ENCODE data around the gene HNF1B.
A peak's percentile ranks its signal among the peaks of the same experiment; 100 is the strongest.
"Not testable (repeated sequence)": the region's sequence is repeated elsewhere in the genome, so short reads cannot be mapped to it uniquely, and the experiment has no call there.

Gene HNF1B

GRCh38 chr17:37698911-37699255 is 46.0 kb downstream of the HNF1B start:
- DNase-seq, result no peak

- DNase-seq, result no peak
Measured at GRCh38 chr17:37698132-37698910, 46.5 kb downstream of the HNF1B start.

- DNase-seq, result no peak
Measured at GRCh38 chr17:37697381-37697780, 47.5 kb downstream of the HNF1B start.

GRCh38 chr17:37696366-37696765 is 48.5 kb downstream of the HNF1B start:
- no peak for DNase-seq

GRCh38 chr17:37695726-37696125 is 49.1 kb downstream of the HNF1B start:
- no peak for DNase-seq

- DNase-seq, result no peak
Measured at GRCh38 chr17:37694734-37695133, 50.1 kb downstream of the HNF1B start.

GRCh38 chr17:37693328-37693727 is 51.5 kb downstream of the HNF1B start:
- no peak for DNase-seq

GRCh38 chr17:37691807-37692206 is 53.1 kb downstream of the HNF1B start:
- DNase-seq, result peak; percentile 42

GRCh38 chr17:37689317-37689716 is 55.5 kb downstream of the HNF1B start:
- DNase-seq, result no peak

GRCh38 chr17:37683454-37683984 is 61.3 kb downstream of the HNF1B start:
- no peak for DNase-seq

- DNase-seq, result no peak
Measured at GRCh38 chr17:37682007-37682406, 62.9 kb downstream of the HNF1B start.

- DNase-seq, result not testable (repeated sequence)
Measured at GRCh38 chr17:37679995-37680394, 64.9 kb downstream of the HNF1B start.

- no peak for DNase-seq
Measured at GRCh38 chr17:37678036-37678435, 66.8 kb downstream of the HNF1B start.

GRCh38 chr17:37677021-37677420 is 67.8 kb downstream of the HNF1B start:
- no peak for DNase-seq

- no peak for DNase-seq
Measured at GRCh38 chr17:37676115-37676925, 68.5 kb downstream of the HNF1B start.

GRCh38 chr17:37674511-37674910 is 70.3 kb downstream of the HNF1B start:
- no peak for DNase-seq

GRCh38 chr17:37673386-37673785 is 71.5 kb downstream of the HNF1B start:
- DNase-seq, result no peak

- DNase-seq, result no peak
Measured at GRCh38 chr17:37672548-37673078, 72.2 kb downstream of the HNF1B start.

GRCh38 chr17:37671824-37672547 is 72.9 kb downstream of the HNF1B start:
- DNase-seq, result no peak

- no peak for DNase-seq
Measured at GRCh38 chr17:37671028-37671823, 73.6 kb downstream of the HNF1B start.

GRCh38 chr17:37667039-37667438 is 77.8 kb downstream of the HNF1B start:
- no peak for DNase-seq

- DNase-seq, result no peak
Measured at GRCh38 chr17:37664214-37664613, 80.6 kb downstream of the HNF1B start.
